HG02840 (cell line): ENCODE data around the gene MOGAT1.

Experiments used
- ATAC-seq: cut with Tn5 transposase; IDR thresholded peaks from one replicate; pipeline ENCODE4 v1.9.1; 2021; ENCODE audit warnings: mild to moderate bottlenecking, moderate library complexity, moderate number of reproducible peaks; ENCODE audit not compliant: unreplicated experiment, low FRiP score

The MOGAT1 gene, protein sequence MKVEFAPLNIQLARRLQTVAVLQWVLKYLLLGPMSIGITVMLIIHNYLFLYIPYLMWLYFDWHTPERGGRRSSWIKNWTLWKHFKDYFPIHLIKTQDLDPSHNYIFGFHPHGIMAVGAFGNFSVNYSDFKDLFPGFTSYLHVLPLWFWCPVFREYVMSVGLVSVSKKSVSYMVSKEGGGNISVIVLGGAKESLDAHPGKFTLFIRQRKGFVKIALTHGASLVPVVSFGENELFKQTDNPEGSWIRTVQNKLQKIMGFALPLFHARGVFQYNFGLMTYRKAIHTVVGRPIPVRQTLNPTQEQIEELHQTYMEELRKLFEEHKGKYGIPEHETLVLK

DNA sequence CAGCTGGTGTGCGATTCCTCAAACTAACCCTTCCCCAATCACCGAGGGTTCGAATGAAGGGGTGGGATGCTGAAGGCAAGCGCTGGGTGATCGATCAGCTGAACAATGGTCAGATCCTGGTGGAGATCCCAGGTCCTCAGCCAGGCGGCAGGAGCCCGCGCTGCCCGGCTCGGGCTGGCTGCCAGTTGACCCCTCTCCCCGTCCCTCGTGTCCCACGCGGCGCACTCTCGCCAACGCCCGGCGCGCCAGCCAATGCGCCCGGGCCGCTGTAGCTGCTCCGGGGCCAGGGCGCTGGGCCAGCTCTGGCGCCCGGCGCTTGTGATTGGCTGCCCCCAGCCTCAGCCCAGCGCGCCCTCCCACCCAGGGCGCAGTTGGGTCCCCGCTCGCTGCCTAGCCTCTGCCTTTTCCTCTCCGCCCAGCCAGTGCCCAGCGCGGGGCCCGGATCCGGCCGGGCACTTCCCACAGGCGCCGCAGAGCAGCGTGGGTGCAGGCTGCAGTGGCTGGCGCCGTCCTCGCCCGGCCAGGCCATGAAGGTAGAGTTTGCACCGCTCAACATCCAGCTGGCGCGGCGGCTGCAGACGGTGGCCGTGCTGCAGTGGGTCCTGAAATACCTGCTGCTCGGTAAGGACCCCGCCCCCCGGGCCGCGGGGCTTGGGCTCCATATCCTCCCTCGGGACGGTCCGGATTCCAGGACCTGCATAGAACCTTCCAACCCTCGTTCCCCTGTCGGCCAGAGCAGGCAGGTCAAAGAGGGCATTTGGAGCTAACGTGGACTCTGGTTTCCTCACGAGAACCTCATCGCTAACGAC lies at the start of gene MOGAT1:
TSS of gene MOGAT1 (plus strand) at position 400 of the 809 bp plus-strand sequence. CDS start at position 528, 128 bp downstream.
- ATAC-seq: no peak

DNA sequence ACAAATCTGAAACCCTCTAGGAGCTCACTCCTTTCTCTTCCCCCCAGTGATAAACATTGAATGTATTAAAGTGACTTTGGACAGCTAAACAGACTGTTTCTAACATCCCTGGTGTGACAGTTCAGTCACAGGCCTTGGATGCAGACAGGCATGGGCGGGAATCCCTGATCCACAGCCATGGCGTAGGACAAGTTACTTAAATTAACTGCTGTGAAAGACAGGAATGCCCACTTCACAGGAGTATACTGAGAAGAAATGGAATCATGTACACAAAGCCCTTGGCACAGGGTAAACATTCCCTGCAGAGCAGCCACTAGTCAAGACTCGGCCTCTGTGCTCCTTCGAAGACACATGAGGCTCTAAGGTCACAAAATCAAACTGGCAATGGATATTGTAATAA lies 49.6 kb upstream of the MOGAT1 start:
- no peak for ATAC-seq

DNA sequence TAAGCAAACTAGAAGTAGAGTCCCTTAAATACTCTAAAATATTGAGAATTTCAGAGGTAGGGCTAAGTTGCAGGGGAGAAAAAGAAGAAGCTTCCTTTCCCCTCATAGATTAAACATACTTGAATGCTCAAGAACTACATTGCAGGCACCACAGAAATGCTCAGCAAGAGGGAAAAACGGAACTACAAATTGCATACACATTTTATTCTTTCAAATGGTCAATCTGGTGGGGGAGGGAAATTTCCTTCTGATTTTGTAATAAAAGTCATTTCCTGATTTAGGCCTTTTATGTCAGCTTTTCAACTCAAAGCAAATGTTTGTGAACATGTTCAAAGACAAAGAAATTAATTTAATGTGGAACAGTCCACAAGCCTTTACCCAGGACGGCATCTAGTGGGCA lies 48.5 kb upstream of the MOGAT1 start:
- ATAC-seq: no peak

DNA sequence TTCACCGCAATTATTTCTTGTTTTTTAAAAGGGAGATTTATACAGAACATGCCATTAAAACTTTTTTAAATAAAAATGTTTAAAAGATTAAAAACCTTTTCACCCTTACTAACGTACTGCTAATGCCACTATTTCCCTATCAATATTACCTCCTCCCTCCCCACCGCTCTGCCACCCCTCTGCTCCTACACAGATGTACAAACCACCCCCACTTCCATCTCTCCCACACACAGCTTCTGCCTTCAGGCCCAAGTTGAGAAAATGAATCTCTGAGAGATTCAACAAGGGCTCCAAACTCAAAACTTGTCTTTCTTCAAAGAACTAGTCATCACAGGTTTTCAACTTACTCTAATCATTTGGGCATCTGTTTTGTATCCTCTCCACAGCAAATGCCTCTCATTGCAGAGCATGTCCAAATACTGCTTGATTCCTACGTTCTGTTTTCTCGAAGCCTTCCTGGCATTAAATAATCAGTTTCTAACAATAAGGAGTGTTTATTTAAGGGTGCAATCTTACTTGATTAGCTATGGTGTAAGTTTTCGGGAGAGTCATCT lies 47.6 kb upstream of the MOGAT1 start:
- no peak for ATAC-seq

DNA sequence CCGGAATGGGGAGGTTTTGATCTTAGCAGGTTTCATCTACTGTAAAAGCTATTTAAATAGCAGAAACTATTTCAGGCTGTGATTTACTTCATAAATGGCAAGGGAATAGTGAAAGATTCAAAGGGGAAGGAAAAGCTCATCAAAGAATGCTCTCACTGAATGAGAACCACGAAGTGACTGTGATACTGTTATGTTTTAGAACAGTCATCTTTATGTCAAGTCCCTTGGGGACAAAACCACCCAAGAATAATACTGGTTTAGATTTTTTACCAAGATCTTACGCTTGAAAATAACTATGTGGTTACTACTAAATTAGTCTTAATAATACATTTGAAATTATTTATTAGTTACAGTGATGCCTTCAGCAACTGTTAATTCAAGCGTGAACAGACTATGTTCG lies 43.7 kb upstream of the MOGAT1 start:
- no peak for ATAC-seq

DNA sequence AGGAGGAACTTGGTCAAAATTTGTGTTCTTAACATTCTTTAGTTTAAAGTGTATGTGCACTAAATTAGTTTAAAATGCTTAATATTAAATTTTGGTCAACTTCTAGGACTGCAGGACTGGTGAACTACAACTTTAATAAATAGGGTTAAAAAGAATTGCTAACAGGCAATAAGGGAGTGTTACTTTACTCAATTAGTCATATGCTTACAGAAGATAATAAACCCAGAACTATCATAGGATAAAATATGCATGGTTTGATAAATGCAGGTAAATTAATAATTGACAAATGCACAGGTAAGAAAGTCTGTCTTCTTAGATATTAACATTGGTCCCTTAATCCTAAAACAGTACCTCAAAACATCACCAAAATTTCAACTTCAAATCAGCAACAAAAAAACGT lies 36.2 kb upstream of the MOGAT1 start:
- no peak for ATAC-seq

DNA sequence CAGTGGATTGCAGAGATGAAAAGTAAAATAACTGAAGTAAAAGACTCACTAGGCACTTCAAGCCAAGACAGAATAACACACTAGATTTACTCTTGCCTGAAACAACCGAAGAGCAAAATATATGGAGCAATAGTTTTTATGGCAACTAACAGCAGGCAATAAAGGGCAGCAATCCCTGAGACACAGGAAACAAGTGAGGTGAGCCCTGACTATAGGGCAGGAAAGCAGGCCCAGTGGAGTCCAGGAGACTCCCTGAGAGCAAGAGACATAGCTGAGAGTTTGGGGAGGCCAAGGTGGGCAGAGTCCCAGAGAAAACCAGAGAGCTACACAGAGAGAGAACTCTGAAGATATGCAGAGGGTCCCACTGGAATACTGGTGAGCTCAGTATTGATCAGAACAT lies 34.4 kb upstream of the MOGAT1 start:
- no peak for ATAC-seq

DNA sequence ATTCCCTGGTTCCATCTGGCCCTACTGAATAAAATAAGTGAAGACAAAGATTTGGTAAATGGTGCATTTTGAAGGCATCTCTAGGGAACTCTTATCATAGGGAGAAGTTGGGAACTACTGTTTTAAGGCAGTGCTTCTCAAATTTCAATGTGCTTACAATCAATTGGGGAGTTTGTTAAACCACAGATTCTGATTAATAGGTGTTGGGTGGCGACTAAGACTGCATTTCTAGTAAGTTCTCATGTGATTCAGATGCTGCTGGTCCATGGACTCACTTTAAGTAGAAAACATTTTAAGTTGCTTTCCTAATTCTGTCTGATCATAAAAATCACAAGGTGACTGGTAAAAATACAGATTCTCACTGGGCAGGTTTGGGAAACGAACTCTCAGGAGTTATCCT lies 30.1 kb upstream of the MOGAT1 start:
- ATAC-seq: no peak

DNA sequence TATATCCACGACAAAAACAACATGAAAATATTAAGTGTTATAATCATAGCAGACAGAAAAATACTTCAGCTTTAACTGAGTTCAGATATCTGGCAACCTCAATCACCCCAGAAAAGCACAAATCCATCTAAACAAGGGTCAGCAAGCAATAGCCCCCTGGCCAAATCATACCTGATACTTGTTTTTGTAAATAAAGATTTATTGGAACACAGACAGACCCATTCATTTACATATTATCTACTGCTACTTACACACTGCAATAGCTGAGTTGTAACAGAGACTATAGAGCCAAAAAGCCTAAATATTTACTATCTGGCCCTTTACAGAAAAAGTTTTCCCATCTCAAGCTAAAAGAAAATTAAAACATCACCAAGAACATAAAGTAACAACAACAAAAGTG lies 28.3 kb upstream of the MOGAT1 start:
- no peak for ATAC-seq

DNA sequence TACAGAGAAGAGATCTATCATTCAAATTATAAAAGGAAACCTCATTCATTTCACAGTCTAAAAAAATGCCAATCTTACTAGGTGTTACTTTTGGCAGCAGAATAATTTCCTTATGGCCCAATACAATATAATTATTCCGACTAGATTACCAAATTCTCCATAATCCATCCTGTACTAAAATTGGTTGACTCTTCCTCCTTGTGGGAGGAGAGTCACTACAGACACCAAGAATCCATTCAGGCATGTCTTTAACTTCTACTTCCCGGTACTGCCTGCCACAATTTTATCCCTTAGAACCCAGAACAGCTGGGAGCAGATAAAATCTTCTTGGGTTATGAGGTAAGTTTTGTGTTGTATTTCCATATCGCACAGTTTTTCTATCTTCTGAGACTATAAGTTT lies 25.4 kb upstream of the MOGAT1 start:
- no peak for ATAC-seq

DNA sequence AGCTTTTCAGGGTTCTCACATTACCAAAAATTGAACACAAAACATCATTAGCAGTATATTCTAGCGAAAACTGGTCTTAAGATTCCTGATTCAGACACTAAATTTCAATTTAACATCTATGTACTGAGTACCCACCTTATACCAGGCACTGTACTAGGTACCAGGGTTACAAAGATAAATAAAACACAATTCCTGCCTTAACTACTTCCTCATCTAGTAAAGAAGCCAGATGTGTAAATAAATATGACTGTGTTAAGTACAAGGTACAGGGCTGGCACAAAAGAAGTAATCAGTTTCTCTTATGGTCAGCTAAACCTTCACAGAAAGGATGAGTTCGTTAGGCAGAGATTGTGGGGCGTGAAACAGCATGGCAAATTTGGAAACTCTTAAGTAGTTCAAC lies 21.7 kb upstream of the MOGAT1 start:
- ATAC-seq: no peak

DNA sequence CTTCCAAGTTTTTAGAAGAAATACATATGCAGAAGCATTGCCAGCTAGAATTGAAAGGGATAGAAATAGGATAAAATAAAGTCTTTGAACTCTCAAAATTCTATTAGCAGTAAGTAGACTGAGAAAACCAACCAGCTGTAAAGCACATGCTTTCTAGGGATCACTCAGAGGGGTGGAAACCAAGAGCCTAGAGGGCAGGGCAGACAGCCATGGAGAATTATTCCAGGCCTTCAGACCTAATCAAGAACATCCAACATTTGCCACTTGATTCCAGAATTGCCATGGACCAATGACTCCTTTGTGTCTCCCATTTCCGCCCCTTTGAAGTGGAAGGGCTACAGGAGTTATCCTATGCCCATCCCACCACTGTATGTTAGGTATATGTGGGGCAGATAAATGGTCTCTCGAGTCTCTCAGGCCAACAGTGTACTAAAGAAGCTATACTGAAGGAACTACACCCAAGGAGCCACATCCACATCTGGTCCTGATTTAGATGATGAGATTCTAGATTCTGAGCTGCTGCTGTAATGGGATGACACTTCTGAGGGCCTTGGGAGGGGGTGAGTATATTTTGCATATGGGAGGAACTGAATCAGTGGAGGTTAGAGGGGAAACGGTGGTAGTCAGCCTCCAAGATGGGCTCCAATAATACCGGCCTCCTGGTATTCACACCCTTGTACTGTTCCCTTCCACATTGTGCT lies 19.6 kb upstream of the MOGAT1 start:
- ATAC-seq: no peak

DNA sequence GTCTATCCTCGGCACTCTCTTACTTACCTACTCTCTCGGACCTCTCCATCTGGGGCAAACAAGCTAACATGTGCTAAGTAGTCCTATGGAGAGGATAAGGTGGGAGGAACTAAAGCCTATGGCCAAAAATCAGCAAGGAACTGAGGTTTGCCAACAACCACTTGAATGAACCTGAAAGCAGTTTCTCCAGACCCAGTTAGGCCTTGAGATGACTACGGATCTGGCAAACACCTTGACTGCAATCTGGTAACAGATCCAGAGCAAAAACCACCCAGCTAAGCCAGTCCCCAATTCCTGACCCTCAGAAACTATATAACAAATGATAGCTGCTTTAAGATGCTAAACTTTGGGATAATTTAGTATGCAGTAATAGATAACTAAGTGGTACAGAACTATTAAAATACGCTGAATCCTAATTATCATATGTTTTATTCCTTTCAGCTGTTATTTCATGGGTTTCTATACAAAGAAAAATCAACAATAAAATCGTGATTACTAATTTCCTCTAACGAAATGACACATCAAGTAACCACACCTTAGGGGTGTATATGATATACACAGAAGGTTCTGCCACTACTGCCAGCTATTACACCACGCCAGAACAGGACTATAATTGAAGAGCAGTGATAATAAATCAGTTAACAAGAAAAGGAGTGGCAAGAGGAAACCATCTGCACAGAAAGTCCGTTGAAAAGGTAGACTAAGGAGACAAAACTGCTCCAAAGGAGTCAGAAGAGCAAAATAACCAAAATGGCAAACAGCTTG lies 18.8 kb upstream of the MOGAT1 start:
- ATAC-seq: no peak

DNA sequence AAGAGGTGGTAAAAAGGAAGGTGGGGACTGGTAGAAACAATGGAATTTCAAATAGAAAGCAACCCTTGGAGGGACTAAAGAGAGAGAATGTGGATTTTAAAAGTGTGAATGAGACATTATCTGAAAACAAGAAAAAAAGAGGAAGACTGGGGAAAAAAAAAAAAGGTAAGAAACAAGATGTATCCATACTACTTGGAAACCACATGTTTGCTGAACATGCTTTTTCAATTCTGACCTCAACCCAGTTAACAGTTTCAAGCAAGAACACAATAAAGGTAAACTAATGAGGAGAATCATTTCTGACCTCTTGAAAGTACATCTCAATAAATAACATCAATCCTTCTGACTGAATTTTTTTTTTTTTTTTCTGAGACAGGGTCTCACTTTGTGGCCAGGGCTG lies 18.2 kb upstream of the MOGAT1 start:
- no peak for ATAC-seq

DNA sequence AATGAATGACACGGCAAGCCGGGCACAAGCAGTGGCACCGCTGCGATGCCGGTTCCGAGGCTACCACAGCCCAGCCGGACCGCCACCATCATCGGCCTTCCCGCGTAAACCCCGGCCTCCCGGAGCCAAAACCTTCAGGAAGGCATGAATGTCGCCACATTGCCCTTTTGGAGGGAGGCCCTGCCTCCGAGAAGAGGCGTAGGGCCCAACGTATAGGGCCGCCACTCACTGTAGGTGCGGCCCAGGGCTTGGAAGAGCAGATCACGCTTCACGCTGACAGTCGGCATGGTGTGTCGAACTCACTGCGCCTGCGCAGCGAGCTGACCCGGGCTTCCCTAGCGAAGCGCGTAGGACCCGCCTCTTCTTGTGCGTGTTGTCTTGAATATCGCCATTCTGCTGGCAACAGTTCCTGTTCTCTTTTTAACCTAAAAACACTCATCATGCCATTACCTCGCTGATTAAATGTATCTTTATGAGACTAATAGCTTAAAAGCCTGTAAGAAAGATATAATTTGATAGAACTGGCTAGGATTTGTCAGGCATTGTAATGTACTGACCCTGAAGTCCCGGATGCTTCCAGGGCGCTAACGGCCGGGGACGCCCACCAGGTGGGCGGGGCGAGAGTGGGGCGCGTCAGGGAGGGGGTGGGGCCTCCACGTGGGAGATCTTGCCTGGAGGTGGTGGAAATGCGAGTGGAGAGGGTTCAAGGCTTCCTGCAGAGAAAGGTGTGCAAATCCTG lies 15.5 kb upstream of the MOGAT1 start, which contains the start of gene FARSB:
TSS of gene FARSB (minus strand) at position 306 of the 739 bp plus-strand sequence. CDS start at position 287, 19 bp downstream.
- ATAC-seq: peak; percentile 92

DNA sequence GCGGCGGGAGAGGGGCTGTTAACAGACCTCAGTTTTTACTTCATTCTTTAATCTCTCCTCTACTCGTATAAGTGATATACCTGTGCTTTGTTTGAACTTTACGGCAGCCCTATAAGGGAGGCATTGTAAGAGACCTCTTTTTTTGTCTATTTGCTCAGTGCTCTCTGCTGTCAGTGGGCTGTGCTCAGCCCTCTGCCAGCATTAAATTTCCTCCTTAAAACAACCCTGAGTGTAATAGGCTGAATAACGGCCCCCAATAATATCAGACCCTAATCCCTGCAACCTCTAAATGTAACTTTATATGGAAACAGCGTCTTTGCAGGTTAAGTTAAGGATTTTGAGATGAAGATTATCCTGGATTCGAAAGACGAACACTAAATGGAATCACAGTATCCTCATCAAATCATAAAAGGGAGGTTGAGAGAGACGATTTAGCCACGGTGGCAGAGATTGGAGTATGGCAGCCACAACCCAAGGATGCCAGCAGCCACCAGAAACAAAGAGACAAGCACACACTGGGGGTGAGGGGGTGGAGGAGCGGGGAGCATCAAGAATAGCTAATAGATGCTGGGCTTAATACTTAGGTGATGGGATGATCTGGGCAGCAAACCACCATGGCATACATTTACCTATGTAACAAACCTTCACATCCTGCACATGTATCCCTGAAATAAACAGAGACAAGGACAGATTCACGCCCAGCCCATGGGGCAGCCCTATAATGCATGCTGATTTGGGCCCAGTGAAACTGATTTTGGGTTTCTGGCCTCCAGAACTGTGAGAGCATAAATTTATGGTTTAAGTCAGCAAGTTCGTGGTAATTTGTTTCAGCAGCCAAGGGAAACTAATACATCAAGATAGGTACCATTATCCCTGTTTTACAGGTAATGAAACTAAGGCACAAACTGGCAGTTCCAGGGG lies 14.7 kb upstream of the MOGAT1 start:
- ATAC-seq: peak; percentile 14

DNA sequence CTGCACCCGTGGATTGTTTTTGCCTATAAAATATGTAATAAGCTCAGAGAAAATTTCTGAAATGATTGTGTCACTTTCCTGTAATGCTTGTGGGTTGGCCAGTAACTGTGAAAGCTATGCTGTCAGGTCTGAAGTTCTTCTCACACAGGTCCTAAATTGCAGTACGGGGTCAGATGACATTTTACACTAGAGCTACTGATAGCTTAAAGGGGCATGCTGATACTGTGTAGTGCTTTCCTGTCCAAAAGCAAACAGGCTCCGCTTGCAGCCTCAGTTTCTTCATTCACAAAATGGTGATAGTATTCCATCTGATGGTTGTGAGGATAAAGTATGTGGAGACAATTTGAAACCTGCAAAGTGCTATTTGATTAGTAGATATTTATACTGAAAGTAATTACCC lies 8.0 kb upstream of the MOGAT1 start:
- no peak for ATAC-seq

DNA sequence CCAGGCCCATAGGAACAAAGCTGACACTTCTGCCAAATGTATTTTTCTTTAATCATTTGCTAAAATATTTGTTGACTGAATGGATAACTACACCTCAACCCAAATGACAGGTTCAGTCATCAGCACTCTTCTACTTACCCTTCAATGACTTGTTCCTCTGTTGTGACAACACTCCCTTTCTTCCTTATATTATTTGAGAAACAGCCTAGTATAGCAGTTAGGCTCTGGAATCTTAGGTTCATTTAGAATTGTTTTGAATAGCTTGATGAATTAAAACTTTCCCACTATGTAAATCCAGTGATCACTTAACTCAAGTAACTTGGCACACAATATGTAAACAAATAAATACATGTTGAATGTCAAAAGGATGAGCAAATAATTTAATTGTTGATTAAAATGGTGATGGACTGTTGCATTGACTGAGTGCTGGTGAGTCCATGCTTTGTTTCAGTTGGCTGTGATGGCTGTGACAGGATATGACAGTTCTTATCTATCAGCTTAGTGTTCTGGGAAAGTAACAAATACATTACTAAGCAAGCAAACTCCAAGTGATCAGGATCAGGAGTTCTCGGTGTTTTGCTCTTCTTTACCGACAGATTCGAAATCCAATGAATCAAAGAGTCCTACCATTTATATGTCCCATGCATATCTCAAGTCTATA lies 2.8 kb upstream of the MOGAT1 start:
- ATAC-seq: no peak
